ENCODE data around the gene EML4.

GRCh38 chr2:42196403-42197267, 27.5 kb downstream of the EML4 start:
- TF ChIP-seq CTCF (conservative IDR thresholded peaks at IDR 0.05; ENCODE audit: low read length) (peak; percentile 89), EZH2phosphoT487 (IDR thresholded peaks at IDR 0.05; ENCODE audit: borderline replicate concordance, low read depth, low read length) (no peak)
